22Rv1 (cell line): ENCODE measurements around the gene ANTXR1.

ENCODE experiments used
- H3K27ac ChIP-seq: fragments of 450-650 bp; 2 replicates; pipeline ENCODE4 v1.5.1; 2017
- ZFX ChIP-seq: fragments of 450-650 bp; IDR thresholded peaks from 2 replicates; pipeline ENCODE4 v1.6.1; 2017; ENCODE audit warnings: antibody characterized with exemption, borderline replicate concordance
- TF ChIP-seq, protein P1 (sequence below): fragments of 450-650 bp; IDR thresholded peaks from 2 replicates; pipeline ENCODE4 v1.5.1; 2017; ENCODE audit warnings: mild to moderate bottlenecking

ANTXR1 gene

GRCh38 chr2:69164061-69164778 is 151.2 kb downstream of the ANTXR1 start:
- TF ChIP-seq ZFX, result no peak
- TF ChIP-seq, protein P1, sequence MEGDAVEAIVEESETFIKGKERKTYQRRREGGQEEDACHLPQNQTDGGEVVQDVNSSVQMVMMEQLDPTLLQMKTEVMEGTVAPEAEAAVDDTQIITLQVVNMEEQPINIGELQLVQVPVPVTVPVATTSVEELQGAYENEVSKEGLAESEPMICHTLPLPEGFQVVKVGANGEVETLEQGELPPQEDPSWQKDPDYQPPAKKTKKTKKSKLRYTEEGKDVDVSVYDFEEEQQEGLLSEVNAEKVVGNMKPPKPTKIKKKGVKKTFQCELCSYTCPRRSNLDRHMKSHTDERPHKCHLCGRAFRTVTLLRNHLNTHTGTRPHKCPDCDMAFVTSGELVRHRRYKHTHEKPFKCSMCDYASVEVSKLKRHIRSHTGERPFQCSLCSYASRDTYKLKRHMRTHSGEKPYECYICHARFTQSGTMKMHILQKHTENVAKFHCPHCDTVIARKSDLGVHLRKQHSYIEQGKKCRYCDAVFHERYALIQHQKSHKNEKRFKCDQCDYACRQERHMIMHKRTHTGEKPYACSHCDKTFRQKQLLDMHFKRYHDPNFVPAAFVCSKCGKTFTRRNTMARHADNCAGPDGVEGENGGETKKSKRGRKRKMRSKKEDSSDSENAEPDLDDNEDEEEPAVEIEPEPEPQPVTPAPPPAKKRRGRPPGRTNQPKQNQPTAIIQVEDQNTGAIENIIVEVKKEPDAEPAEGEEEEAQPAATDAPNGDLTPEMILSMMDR, result no peak
- H3K27ac ChIP-seq, result no peak overlapping the region

DNA sequence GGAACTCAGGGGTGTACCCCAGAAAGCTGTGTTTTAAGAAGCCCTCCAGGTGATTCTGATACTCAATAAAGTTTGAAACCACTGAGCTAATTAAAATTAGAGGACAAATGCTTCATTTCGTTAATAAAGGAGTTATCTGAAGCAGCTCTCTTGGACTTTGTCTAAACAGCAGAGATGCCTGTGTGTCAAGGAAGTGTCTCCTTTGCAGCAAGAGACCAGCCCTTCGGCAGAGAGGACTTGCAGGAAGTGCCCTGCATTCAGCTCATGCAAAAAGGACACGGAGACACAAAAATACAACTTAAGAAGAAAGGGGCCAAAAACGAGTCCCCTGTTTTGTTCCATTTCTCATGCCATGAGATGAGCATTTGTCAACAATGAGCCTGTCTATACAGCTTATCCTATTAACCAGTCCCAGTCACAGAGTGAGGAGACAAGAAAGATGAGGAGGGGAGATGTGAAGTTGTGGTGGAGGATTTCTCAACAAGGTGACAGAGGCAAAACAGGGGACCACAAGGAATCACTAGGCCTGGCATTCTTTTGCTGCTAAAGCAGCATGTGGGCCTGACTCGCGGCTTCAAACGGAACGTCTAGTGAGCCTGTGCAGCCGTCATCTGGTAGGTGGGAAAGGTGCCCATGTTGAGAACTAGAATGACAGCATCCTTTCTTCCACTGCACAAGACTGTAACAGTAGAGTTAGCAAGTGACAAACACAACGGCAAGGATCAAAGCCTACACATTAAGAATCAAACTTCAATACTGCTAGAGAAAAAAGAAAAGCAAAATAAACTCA is 152.3 kb downstream of the ANTXR1 start:
- no peak for TF ChIP-seq ZFX
- TF ChIP-seq, protein P1, result no peak
- H3K27ac ChIP-seq, result no peak overlapping the region

DNA sequence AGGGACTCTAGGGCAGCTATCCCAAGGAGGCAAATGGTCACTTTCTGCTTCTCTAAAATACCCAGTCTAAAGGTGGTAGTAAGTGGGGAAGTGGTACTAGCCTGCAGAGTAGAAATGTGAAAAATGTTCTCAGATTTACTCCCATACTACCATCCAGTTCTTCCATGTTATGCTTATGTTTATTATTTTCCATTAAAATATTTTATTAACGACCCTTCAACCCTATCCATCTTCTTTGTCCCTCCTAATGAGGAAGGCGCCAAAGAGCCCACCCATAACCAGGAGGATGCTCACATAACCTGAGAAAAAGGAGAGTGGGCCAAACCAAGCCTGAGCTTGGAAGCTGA is 153.5 kb downstream of the ANTXR1 start:
- no peak for TF ChIP-seq ZFX
- TF ChIP-seq, protein P1, result no peak
- H3K27ac ChIP-seq, result no peak overlapping the region

DNA sequence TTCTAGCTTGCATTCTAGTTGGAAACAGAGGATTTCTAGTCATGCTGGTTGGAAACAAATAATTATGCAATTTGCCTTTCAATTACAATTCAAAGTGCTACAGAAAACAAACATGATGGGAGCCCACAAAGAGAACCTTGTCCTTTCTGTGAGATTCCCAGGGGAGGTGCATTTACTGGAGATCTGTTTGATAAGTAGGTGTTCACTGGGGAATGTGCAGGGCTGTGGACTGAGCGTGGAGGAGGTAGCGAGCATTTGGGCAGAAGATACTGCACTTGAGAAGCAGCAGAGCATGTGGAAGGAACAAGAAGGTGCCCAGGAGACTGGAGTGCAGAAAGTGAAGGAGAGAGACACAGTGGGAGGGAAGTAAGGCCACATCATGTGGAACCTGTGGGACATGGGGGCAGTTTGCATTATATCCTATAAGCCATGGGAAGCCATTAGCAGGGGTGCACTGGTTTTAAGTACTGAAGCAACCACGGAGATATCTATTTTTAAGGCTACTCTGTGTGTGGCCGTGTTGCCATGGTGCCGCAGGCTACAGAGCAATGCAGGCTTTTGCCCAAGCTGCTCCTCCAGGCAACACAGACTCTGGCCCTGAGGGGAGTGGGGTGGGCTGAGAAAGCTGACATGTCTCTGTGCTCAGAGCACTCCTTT is 154.0 kb downstream of the ANTXR1 start:
- no peak overlapping the region for H3K27ac ChIP-seq
- TF ChIP-seq ZFX, result no peak
- TF ChIP-seq, protein P1, result no peak

DNA sequence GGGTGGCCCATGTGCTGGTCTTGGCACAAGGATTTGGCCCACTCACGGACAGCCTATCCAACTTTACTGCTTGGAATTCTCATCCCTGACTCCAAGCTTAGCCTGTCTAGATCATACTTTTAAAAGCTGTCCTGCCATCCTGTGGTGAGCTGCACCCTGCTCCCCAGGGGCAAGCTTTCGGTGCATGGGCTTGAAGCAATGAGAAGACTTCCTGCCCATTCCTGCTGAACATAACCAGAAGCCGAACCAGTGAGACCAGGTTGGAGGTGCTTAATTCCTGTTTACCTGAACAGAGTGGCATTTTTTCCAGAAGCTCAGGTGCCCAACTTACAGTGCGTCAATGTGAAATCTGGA is 154.5 kb downstream of the ANTXR1 start:
- no peak overlapping the region for H3K27ac ChIP-seq
- TF ChIP-seq, protein P1, result no peak
- TF ChIP-seq ZFX, result no peak

- no peak overlapping the region for H3K27ac ChIP-seq
- no peak for TF ChIP-seq ZFX
- TF ChIP-seq, protein P1, result no peak
Observed at GRCh38 chr2:69168144-69168813, 155.3 kb downstream of the ANTXR1 start.
